GM19324 (cell line): ENCODE data around the gene ZFP92.
"Not testable (repeated sequence)": the region's sequence is repeated elsewhere in the genome, so short reads cannot be mapped to it uniquely, and the experiment has no call there.

ENCODE experiments used
- ATAC-seq: cut with Tn5 transposase; IDR thresholded peaks from one replicate; pipeline ENCODE4 v1.9.1; 2021; ENCODE audit warnings: mild to moderate bottlenecking, moderate library complexity; ENCODE audit not compliant: unreplicated experiment, low FRiP score

The ZFP92 gene

GRCh38 chrX:153384973-153385372 lies 26.3 kb upstream of the ZFP92 start:
- ATAC-seq = not testable (repeated sequence)

DNA sequence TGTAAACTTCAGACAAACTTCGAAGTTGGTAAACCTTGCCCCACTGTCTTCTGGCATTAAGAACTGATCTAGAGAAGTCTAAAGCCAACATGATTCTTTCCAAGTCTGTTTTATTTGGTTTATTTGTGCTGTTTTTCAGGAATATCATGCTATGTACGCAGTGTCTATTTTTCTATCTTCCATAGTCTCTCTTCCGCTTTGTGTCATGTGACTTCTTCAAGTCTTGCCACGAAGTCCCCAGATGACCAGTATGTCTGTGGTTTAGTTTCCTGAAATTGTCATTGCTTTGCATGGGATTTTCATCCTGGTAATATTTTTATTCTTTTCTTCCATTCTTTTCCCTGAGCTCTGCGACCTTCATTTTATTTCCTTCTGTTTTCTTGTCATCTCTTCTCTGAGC lies 25.2 kb upstream of the ZFP92 start:
- no peak for ATAC-seq

- ATAC-seq = no peak
Observed at GRCh38 chrX:153387345-153387744, 23.9 kb upstream of the ZFP92 start.

DNA sequence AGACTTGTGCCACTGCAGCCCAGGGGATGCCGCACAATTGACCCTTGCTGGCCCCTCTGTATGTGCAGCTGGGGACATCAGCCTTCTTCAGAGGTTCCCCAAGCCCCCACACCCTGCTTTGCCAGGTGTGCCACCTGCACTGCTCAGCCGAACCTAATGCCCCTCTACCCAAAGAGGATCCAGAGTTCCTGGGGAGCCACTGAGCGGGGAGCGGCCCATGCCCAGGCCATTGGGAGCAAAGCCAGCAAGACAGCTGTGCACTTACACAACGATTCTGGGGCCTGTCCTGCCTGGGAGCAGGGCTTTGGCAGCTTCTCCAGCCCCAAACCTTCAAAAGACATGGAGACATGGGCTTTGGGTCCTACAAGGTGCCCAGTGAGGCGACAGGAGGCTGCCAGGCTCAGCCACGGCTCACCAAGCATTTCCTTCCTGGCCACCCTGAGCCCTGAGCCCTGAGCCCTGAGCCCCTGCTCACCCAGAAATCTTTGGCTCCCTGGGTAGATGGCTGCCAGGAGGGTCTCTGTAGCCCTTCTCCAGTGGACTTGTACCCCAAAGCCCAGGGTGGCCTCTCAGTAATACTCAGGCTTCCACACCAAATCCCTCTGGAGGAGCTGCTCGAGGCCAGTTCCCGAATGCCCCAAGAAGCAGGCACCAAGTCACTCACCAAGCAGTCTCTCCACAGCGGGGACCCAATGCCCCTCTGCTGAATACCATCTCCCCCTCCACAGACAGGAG lies 23.1 kb upstream of the ZFP92 start:
- no peak for ATAC-seq

DNA sequence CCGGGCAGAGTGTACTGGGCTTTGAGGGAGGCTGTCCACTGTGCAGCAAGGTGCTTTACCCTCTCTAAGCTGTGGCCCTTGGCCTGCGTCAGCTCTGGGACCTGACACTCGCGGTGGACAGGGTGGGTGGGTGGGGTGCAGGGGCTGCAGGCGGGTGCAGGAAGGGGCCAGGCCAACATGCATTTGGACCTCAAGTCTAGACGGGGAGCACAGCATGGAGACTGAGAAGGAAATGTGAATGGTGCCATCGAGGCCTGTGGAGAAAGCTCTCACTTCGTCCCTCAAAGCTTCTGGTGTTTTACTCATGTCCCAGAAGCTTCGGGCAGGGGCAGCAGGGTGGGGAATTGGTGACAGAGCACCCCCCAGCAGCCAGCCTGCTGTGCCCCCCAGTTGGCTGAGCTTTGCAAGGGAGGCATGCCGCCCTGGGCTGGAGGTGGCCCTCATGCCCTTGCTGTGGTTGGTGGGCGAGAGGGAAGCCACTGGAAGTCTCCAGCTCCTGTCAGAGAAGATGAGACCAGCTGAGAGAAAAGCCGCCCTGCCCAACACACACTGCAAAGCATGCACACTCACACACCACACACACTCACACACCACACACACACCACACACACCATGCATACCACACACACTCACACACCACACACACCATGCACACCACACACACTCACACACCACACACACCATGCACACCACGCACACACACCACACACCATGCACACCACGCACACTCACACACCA lies 22.4 kb upstream of the ZFP92 start:
- no peak for ATAC-seq

DNA sequence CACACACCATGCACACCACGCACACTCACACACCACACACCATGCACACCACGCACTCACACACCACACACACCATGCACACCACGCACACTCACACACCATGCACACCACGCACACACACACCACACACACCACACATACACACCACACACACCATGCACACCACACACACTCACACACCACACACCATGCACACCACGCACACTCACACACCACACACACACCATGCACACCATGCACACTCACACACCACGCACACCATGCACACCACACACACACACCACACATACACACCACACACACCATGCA lies 21.9 kb upstream of the ZFP92 start:
- ATAC-seq = not testable (repeated sequence)

GRCh38 chrX:153392642-153393321 lies 18.5 kb upstream of the ZFP92 start:
- ATAC-seq = no peak

DNA sequence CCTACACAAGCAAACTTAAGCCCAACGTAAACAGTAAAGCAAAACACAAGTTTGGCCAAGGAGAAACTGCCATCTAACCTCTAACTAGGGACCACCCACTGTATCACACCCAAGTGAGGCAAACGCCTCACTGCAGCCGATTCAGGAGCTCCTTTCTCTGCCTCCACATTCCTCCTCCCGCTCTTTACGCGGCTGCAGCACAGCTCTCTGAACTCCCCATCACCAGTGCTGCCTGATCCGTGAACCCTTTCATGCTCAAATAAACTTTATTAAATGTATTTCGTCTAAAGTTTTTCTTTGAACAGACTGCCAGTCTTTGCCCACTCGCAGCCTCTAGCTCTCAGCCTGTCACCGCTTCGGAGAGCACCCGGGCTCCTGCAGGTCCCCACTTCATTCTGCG lies 16.7 kb upstream of the ZFP92 start:
- no peak for ATAC-seq

DNA sequence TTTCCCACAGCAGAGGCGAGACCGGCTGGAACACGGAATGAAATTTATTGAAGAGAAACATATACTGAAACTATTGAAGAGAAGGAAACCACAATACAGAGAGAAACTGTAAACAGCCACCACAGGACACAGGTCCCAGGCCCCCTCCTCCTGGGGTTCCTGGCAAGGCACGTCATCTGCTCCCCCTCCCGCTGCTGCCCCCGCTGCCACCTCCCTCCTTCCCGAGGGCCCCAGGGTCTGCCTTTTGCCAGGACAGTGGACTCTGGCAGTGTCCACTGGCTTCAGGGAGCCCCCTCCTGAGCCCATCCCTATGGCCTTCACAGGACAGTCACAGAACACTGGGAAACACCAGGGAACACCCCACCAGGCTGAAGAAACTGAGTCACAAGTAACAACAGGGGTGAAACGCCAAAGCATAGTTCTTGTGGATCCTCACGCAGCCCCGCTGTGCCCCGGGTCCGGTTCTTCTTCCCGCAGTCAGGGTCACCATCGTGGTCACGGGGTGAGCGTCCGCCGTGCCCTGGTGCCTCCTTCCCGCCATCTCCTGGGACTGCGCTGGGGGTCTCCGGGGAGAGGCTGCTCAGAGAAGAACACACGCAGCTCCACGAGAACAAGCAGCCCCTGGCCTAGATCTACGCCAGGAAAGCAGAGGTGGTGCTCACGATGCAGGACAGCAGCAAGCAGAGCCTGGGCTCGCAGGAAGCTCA lies 15.5 kb upstream of the ZFP92 start:
- no peak for ATAC-seq

- ATAC-seq = no peak
Observed at GRCh38 chrX:153396320-153397195, 14.7 kb upstream of the ZFP92 start.

DNA sequence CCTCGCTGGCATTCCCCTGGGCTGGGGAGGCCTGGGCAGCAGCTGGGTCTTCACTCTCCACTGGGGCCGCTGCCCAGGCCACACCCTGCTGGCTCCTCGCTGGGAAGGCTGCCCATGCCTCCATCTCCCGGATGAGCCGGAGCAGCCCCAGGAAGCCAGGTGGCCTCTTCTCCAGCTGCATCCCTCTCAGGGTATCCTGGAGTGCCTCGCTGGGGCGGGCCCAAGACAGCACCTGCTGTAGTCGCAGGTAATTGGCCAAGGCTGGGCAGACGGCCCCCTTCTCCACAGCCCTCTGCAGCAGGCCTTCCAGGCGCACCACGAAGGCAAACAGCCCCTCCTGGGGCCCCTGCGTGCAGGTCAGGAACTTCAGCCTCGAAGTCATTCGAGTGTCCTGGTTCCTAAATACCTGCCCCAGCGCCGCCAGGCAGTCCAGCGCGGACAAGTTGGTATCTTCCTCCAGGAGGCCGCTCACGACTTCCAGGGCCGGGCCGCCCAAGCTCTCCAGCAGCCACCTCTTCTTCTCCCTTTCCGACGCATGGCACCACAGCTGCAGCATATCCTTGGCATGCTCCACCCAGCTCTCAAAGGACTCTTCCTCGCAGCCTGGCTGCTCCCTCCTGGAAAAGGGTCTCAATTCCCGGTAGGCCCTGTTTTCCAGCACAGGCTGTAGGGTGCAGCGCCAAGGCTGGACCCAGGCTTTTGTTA lies 13.9 kb upstream of the ZFP92 start:
- ATAC-seq = no peak

DNA sequence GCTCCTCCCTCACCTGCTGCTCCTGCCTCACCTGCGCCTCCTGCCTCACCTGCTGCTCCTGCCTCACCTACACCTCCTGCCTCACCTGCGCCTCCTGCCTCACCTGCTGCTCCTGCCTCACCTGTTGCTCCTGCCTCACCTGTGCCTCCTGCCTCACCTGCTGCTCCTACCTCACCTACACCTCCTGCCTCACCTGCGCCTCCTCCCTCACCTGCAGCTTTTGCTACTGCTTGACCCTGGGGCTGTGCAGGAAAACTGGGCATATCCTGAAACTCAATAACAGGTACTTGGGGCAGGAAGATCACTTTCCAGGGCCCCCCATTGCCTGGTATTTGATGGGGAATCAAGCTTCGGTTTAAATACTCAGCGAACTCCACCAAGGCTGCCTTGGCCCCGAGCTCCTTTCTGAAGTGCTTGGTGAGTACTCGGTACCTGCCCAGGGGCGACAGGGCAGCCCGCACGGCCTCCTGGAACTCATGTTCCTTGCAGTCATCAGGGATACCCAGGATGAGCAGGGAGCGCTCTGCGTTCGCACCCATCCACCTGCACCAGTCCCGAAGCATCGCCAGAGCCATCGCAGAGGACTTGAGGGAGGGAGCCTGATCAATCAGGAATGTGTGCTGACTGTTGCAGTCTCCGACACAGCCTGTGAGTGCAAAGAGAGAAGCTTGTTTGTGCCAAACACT lies 12.9 kb upstream of the ZFP92 start:
- no peak for ATAC-seq

DNA sequence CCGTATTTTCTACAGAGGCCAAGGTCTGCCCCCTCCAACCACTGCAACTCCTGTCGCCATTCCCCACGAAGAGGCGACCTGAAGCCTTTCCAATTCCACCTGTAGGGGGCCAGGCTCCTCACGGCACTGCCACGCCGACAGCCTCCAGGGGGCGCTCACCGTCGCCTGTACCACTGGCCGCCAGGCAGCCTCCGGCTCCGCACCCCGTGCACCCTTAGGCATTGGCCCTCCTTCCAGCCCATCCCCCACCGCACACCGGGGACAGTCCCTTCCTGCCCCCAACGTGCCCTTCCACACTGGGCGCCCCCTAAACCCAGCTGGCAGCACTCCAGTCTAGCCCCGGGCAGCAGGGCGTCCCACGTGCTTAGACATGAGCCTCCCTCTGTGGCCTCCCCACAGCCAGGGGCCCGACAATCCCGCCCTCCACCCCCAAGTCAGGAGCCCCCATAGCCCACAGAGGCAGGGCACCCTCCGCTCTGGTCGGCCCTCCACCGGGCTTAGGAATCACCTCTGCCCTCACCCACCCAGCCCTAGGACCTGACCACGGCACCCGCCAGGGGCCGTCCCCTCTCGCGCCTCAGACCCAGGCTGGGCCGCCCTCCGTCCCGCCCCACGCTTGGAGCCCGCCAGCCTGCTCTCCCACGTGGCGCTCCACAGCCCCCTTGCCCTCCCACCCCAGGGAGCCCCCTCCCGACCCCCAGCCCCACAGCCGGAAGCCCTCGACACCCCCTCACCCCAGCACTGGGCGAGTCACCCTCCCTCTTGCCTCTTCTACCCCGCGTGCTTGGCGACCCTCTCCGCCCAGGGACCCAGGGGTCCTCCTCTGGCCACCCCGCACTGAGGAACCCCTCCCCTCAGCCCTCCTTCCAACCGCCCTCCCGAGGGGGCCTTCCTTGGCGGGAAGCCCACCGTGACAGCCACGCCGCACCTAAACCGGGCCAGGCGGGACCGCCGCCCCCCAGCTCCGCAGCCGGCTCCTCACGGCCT lies 10.8 kb upstream of the ZFP92 start:
- ATAC-seq = no peak

DNA sequence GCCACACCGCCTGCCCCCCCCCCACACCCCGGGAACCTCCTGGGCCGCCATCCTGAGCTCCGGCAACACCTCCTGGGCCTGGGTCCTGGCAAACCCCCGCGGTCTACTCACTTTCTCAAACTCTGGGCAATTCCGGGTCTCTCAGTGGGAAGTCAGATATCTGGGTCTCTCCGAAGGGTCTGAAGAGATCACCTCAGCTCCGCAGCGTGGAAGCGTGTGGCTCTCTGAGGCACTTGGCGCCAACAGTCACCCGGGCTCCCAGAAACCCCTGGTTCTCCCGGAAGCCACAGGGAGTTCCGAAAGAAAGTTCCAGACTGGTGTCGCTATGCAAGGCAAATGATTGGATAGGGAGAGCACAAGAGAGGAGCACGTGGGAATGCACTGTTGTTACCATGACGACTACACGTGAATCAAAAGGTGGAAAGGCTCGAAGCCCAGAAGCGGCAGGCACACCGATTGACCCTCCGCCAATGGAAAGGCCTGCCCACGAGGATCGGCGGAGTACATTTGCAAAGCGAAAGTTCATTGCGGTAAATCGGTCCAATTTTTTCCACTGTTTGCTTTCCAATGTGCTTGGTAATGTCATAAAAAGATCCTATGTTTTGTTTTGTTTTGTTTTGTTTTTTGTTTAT lies 10.0 kb upstream of the ZFP92 start, which contains the start of gene PNMA6E:
PNMA6E (minus strand) TSS at position 218 of the 632 bp plus-strand sequence. CDS start 2,501 bp downstream, outside the sequence.
- no peak for ATAC-seq

GRCh38 chrX:153404333-153404732 lies 6.9 kb upstream of the ZFP92 start:
- not testable (repeated sequence) for ATAC-seq

GRCh38 chrX:153405426-153405825 lies 5.8 kb upstream of the ZFP92 start:
- ATAC-seq = no peak

GRCh38 chrX:153406011-153406410 lies 5.3 kb upstream of the ZFP92 start:
- no peak for ATAC-seq
